ENCODE data around the gene TAF15.

DNA sequence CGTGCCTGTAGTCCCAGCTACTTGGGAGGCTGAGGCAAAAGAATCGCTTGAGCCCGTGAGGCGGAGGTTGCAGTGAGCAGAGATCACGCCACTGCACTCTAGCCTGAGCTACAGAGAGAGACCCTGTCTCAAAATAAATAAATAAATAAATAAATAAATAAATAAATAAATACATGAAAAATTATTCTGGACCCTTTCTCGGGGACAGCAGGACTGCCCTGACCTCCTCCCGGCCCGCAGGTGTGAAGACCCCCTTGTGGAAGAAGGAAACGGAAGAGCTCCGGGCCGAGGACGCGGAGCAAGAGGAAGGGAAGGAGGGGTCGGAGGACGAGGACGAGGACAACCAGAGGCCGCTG, 45.5 kb upstream of the TAF15 start:
- TF ChIP-seq MYC (IDR thresholded peaks at IDR 0.05; ENCODE audit: insufficient read depth, insufficient read length, insufficient replicate concordance, low read length, severe bottlenecking) (no peak), MAX (IDR thresholded peaks at IDR 0.05; ENCODE audit: low read depth, low read length) (no peak), NR2F1 (conservative IDR thresholded peaks at IDR 0.05) (no peak), CBX5 (IDR thresholded peaks at IDR 0.05; ENCODE audit: low read depth) (no peak), EP300 (IDR thresholded peaks at IDR 0.05; ENCODE audit: borderline replicate concordance in 1 of 2, control insufficient read depth in 1 of 2, low read depth in 2 of 2, low read length in 2 of 2) (no peak), ZNF274 (IDR thresholded peaks at IDR 0.05; ENCODE audit: insufficient read depth, insufficient read length) (no peak), YY1 (IDR thresholded peaks at IDR 0.05; ENCODE audit: low read depth, low read length) (no peak), ZBTB40 (IDR thresholded peaks at IDR 0.05; ENCODE audit: borderline replicate concordance) (no peak), TCF7 (IDR thresholded peaks at IDR 0.05; ENCODE audit: borderline replicate concordance) (no peak), NRF1 (conservative IDR thresholded peaks at IDR 0.05; ENCODE audit: low read depth, low read length) (no peak), PAX5 (IDR thresholded peaks at IDR 0.05; ENCODE audit: borderline replicate concordance, low read depth, low read length) (no peak), TARDBP (IDR thresholded peaks at IDR 0.05; ENCODE audit: borderline replicate concordance) (no peak), EZH2 (IDR thresholded peaks at IDR 0.05; ENCODE audit: borderline replicate concordance, control insufficient read depth, low read depth, low read length) (no peak), SIN3A (IDR thresholded peaks at IDR 0.05; ENCODE audit: low read depth, low read length) (no peak)

All from GM12878 (cell line).